ENCODE data around the gene FAM25G. TPM values are rescaled to one million over a fixed set of nuclear protein-coding genes. Genes with fewer than 3 reads are reported as not detected.
A peak's percentile ranks its signal among the peaks of the same experiment; 100 is the strongest.
"Not testable (repeated sequence)": the region's sequence is repeated elsewhere in the genome, so short reads cannot be mapped to it uniquely, and the experiment has no call there.

Gene FAM25G
- total RNA-seq, 1 donor from 2014 or later, result not detected

GRCh38 chr10:47468731-47469528 lies 22.6 kb downstream of the FAM25G start:
- intact Hi-C loops (cut with DNase I); DNase-seq (ENCODE audit: missing footprints); ATAC-seq: not testable (repeated sequence)

- intact Hi-C loops (cut with DNase I); DNase-seq (ENCODE audit: missing footprints); ATAC-seq: not testable (repeated sequence)
Measured at GRCh38 chr10:47467957-47468356, 23.5 kb downstream of the FAM25G start.

DNA sequence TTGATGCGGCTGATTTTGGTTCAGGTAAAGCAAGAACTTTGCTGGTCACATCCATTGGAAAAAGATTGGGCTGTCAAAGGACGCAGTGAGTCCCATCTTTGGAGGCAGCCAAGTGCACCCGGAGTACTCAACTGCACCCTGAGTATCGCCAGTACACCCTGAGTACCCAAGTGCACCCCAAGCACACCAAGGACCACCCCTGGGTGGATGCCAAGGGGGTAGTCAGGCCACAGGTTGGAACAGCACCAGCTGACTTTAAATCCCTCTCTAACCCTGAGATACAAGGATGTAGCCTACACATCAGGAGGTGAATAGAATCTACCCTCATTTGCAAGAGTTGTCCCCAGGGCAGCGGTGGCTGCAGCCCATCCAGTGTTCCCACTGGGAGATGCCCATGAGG lies 24.0 kb downstream of the FAM25G start:
- intact Hi-C loops (cut with DNase I); DNase-seq (ENCODE audit: missing footprints): not testable (repeated sequence)

GRCh38 chr10:47465216-47465917 lies 26.1 kb downstream of the FAM25G start:
- intact Hi-C loops (cut with DNase I); ATAC-seq; DNase-seq (ENCODE audit: missing footprints): not testable (repeated sequence)

More for the DNA sequence above, 24.0 kb downstream of the FAM25G start:
- not testable (repeated sequence) for ATAC-seq

GRCh38 chr10:47462577-47463358 lies 28.7 kb downstream of the FAM25G start:
- intact Hi-C loops (cut with DNase I); DNase-seq (ENCODE audit: missing footprints); ATAC-seq: not testable (repeated sequence)

- DNase-seq (ENCODE audit: missing footprints); intact Hi-C loops (cut with DNase I): not testable (repeated sequence)
- peak; percentile 87 for ATAC-seq
Measured at GRCh38 chr10:47461261-47461687, 30.2 kb downstream of the FAM25G start.

DNA sequence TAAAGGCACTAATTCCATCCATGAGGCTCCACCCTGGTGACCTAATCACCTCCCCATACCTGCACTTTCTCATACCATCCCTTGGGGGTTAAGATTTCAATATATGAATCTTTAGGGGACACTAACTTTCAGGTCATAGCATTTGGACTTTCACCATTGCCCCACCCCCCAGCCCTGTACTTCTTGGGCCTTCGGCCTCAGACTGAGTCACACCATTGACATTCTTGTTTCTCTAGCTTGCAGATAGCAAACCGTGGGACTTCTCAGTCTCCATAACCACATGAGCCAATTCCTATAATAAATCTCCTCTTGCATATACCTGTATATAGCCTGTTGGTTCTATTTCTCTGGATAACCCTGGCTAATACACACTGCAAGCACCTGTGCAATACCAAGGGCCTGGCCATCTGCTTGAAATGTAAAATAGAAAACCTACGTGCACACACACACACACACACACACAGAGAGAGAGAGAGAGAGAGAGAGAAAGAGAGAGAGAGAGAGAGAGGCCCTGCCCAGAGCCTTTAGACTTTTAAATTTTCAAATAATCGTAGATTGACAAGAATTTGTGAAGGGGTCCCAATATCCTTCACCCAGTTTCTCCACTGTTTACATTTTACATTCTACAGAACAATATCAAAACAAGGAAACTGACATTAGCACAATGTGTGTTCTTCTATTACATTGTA lies 32.9 kb downstream of the FAM25G start:
- ATAC-seq, result no peak
- intact Hi-C loops (cut with DNase I), result no loop called here
- DNase-seq (ENCODE audit: missing footprints), result no peak

DNA sequence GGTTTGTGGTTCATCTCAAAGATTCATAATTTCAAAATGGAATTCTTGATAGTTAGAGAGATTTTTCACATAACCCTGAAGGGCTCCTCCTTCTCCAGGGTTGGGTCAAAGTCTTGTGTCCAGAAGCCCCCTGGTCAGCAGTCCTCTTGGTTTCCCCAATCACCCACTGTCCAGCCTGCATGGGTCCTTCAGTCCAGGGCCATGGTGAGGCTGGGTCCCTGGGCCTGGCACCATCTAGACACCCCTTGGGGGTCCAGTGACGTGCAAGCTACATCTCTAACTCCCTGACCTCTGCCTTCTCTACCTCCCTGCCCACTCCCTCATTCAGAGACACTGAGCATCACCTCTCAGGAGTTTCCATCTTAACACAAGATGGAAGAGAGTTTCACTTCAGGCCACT lies 33.7 kb downstream of the FAM25G start:
- no peak for DNase-seq (ENCODE audit: missing footprints)
- intact Hi-C loops (cut with DNase I), result no loop called here
- ATAC-seq, result no peak

DNA sequence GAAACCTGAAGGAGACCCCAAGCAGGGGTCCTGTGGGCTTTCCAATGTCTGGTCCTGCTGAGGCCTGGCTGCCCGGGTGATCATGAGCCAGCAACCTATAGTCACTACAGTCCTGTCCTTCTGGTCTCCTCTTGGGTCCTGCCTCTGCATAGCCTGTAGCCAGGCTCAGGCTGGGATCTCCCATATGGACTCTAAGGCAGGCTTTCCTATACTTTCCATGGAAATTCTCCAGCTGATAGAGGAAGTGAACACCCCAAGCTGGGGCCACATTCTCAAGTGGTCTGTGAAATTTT lies 34.0 kb downstream of the FAM25G start:
- ATAC-seq (no peak), DNase-seq (ENCODE audit: missing footprints) (no peak)
- intact Hi-C loops (cut with DNase I), result no loop called here

GRCh38 chr10:47456794-47457527 lies 34.5 kb downstream of the FAM25G start:
- intact Hi-C loops (cut with DNase I), result no loop called here
- DNase-seq (ENCODE audit: missing footprints) (no peak), ATAC-seq (no peak)

GRCh38 chr10:47456079-47456785 lies 35.3 kb downstream of the FAM25G start:
- DNase-seq (ENCODE audit: missing footprints), result peak; percentile 40
- intact Hi-C loops (cut with DNase I), result no loop called here
- no peak for ATAC-seq

DNA sequence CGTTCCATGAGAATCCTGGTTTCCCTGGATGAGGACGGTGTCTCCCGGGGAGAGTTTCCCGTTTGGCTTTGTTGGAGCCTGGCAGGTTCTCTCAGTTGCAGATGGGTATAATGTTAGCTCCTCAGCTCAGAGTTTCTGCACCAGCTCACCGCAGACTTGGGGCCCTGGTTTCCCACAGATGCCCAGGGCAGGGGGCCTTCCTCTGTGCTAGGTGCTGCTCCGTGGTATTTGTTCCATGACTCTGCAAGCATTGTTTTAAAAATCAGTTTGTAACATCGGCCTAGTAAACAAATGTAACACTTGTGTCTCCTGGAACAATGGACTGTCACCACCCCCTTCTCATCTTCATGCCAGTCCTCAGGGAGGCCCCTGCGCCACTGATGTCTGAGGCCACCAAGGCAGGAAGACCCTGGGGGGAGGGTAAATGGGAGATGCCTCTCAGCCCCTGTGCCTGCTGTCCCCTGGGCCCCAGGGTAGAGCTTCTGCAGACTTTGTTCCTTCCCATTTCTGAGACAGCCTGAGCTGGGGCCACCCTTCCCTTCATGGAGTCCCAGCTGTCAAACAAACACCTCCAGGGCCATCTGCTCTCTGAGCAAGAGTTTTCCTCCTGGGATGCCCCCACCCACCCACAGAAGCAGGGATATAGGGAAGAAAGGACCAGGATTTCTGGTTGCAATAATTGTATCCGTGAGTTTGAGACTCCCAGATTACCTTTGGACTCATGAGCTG lies 36.0 kb downstream of the FAM25G start:
- DNase-seq (ENCODE audit: missing footprints), result peak; percentile 25
- intact Hi-C loops (cut with DNase I); ATAC-seq: not testable (repeated sequence)

- intact Hi-C loops (cut with DNase I), result no loop called here
- no peak for DNase-seq (ENCODE audit: missing footprints)
- no peak for ATAC-seq
Measured at GRCh38 chr10:47454780-47455058, 36.8 kb downstream of the FAM25G start.

GRCh38 chr10:47454008-47454779 lies 37.3 kb downstream of the FAM25G start:
- intact Hi-C loops (cut with DNase I), result no loop called here
- DNase-seq (ENCODE audit: missing footprints) (no peak), ATAC-seq (no peak)

DNA sequence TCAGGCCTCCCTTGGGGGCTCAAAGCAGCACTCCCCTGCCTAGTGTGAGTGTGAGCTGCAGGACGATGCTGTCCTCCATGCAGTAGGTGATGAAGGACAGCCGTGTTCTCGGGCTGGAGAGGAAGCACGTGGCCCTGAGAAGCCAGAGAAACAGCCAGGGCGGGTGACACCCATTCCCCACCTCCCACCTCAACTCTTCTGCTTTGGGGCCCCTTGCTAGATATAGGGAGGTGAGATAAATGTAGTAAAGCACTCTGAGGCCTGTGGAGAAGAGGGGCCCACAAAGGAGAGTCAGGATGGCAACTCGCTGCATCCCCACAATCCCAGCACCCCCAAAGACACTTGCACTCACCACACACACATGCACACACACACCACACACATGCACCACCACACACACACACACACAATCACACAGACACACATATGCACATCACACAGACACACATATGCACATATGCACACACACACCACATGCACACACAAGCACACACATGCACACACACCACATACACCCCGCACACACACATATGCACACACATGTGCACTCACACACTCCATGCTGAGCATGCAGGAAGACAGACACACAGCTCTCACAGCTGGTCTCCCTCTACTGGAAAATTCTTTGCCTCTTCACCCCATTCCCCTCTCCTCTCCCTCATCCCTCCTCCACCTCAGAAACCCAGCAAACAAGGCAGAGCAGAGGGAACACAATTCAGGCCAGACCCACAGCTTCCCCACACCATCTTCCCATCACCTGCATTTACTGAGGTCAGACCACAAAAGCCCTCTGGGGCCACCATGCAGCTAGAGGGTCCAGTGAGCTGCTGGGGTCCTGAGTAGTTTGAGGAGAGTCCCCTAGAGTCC lies 38.1 kb downstream of the FAM25G start:
- intact Hi-C loops (cut with DNase I), result no loop called here
- ATAC-seq (no peak), DNase-seq (ENCODE audit: missing footprints) (no peak)

Measured in Right ventricle myocardium inferior (tissue), 1 donor.